Activated T-cell treated with anti-CD3 and anti-CD28 coated beads, Interleukin-2, amount 50 U/mL, for 1 hour (primary cell): Measurements from ENCODE around the gene CHL1.

ENCODE experiments used
- DNase-seq: peaks from one replicate; pipeline ENCODE4 v3.0.0-alpha.2; 2020

CHL1 gene

GRCh38 chr3:196311-197148 is at the start of gene CHL1:
TSS of gene CHL1 (plus strand) at chr3:196763. CDS start at chr3:319777, 123,014 bp downstream.
- no peak for DNase-seq

DNA sequence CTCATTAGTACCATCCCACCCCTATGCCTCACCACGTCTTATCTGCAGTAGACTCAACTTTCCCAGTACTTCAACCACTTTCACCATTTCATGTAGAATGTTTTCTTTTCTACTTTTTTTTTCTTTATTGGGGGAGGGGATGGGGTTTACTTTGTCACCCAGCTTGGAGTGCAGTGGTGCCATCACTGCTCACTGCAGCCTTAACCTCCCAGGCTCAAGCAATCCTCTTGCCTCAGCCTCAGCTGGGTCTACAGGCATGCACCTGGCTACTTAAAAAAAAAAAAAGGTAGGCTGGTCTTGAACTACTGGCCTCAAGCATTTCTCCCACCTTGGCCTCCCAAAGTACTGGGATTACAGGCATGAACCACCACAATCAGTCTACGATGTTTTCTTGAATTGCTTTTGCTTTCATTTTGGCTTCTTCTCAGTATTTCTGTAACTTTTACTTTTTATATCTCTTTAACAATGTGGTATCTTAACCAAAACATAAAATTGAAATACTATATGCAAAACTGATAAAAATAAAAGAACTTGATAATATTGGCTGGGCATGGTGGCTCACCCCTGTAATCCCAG is 44.9 kb upstream of the CHL1 start:
- no peak for DNase-seq

DNA sequence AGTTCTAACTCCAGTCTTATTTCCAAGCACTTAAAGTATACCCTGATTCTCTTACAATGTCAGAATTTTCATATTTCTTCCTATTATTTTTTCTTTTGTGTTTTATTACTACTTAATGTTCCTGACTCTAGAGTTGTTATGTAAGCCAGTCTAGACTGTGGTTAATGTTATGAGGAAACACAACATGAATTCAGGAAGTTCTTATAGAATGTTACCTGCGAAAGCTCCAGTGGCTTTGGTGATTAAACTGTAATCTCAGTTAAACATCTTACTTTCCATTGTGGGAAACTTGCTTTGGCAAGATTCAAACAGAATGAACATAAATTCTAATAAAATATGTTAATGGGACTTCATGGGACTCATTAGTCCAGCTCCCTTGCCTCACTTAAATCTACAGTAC is 36.6 kb upstream of the CHL1 start:
- DNase-seq, result no peak

- DNase-seq, result no peak
These were observed 30.5 kb upstream of the CHL1 start for GRCh38 chr3:166071-166470.

- no peak for DNase-seq
These were observed 29.8 kb upstream of the CHL1 start for GRCh38 chr3:166799-167198.

DNA sequence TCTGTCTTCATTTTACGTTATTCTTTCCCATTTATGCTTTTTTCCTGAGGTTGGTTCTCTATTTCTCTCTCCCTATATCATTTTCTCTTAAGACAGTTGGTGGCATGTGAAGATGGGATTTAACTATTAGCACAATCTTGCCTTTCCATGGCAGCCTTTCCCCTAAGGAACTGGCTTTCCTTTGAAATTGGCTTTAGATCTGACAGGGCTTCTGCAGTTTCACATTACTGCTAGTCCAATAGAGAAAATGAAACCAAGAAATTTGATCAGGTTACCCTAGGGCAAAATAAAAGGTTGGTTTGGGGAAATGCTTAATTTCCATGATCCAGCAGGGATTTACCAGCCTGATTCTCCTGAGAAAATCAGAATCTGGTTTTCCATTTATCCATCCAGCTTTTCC is 22.7 kb upstream of the CHL1 start:
- DNase-seq, result no peak

GRCh38 chr3:184976-185375 is 11.6 kb upstream of the CHL1 start:
- DNase-seq, result no peak

DNA sequence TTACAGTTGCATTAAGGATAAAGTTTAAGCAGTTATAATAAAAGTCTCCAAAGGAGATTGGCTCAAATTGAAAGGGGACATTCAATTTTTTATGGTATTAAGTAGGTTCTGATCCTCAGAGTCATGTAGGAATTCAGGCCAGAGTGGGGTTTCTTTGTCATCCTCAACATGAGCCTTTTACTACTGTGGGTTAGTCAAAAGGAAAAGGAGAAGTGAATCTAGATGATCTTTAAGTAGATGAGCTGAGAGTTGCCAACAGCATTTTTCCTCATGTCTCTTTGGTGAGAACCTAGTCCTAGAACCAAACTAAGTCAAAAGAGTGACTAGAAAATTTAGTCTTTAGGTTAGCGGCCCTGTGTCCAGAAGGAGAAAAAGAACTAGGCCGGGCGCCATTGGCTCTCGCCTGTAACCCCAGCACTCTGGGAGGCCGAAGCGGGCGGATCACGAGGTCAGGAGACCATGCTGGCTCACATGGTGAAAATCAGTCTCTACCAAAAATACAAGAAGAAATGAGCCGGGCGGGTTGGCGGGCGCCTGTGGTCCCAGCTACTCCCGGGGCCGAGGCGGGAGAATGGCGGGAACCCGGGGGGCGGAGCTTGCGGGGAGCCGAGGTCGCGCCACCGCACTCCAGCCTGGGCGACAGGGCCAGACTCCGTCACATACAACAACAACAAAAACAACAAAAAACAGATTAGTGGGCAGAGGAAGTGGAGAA is 4.2 kb upstream of the CHL1 start:
- DNase-seq, result no peak

DNA sequence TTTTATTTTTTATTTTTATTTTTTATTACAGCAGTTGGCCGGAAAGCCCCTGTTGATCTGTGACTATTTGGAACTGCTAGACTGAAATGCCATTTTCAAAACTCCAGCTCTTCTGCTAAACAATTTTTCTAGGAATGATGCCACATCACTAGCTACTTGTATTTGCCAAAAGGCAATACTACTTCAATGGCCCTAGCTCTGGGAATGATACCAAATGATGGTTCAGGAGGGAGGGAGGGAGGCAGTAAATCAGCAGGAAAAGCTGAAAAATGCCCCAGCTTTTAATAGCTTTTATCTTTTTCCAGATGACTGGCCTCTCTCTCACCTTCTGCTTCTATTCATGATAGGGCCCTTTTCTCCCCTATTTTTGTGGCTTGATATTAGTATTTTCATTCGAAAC is 2.6 kb upstream of the CHL1 start:
- DNase-seq, result no peak

DNA sequence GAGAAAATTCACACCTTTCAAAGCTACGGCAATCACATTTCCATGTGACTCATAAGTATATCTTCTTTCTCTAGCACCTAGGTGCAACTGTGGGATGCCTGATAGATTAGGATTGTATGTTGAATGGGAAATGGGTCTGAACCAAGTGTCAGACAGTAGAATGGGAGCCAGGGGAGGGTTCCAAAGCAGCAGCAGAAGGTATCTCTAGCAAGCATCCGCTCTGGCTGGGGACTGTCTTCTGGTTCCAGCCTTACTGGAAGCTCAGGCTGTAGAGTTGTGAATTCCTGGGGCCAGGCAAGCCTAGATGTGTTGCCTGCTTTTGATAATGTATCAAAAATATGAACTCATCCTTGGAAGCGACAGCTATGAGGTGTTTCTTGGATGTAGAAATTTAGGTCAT is 2.1 kb upstream of the CHL1 start:
- no peak for DNase-seq

DNA sequence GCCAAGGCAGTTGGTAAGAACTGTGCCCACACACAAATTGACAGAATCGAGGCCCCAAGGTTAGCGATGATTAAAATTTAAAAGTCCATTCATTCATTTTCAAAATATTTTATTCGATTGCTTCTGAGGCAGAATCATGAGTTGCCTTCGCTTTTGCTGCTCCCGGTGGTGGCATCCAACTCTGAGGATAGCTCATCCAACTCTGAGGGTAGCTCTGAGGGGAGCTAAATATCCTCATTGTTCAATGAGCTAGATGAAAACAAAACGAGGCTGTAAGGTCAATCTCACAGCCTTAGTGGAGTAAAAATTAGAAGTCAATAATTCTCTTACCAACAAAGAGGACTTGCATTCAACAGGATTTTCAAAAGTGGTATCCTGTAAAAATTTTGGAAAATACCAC is 897 bp upstream of the CHL1 start:
- DNase-seq, result no peak

DNA sequence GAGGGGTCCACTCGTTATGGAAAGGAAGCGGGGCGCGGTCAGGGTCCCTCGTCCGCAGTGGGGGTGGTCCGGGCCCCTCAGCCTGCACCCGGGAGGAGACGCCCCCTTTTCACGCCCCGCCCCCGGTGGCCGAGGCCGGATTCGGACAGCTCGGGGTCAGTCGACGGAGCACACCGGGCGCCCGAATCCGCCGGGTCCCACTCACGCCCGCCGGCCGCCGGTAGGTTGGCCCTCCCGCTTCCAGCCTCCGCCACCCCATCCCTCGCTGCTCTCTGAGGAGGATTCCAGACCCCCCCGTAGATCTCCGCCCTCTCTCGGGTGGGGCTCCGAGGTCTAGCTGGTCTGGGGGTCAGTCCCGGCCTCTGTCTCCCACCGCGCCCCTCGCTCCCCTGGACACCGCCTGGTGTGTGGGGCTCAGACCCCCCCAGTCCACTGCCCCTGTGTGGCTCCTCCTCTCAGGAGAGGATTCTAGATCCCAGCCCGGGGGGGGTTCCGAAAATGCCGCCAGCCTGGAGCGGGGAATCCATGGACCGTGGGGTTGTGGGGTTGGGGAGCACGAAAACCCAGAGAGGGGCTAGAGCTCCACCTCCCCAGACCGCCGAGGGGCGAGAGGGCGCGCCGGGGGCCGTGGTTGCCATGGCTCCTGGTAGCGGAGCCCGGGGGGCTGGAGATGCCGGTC is 725 bp downstream of the CHL1 start:
- DNase-seq, result no peak

- no peak for DNase-seq
These were observed 1.4 kb downstream of the CHL1 start for GRCh38 chr3:197828-198491.

DNA sequence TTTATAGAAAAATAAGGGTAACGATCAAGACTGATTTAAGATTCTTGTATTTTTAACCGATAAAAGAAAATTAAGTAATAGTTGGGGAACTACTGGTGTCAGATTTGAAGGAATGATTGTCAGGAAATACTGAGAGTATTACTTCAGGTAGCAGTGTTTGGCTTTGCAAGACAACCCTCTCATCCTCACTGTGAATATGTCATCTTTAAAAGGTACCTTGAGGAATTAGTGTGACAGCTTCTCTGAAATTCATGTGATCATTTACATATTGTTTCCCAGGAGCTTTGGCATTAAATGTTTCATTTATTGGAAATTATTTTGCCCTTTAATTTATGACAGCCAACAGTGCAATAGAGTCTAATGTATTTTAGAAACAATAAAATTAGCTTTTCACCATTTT is 3.3 kb downstream of the CHL1 start:
- no peak for DNase-seq

DNA sequence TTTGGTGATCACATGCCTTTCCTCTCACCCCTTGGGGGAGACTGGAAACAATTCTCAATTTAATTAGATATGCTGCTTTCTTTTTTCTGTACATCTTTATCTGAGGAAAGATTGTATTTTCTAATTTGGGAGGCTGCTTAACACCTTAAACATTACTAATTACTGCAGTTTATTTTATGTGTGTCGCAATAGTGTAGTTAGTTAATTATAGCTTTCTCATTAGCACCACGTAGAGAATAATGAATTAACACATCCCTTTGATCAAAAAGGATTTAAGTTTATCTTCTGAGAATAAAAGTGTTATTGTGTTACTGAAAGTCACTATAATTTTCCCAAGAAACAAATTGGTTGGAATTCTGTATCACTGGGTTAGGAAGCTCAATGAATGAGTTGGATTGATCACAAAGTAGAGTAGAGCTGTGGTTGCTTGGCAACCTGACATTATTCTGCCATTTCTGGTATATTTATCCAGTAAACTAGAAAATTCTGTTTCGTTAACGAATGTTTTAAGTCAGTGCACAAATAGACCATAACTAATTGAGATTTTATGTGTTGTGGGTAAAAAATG is 4.3 kb downstream of the CHL1 start:
- no peak for DNase-seq

GRCh38 chr3:204102-204501 is 7.5 kb downstream of the CHL1 start:
- no peak for DNase-seq

GRCh38 chr3:207973-208372 is 11.4 kb downstream of the CHL1 start:
- no peak for DNase-seq

DNA sequence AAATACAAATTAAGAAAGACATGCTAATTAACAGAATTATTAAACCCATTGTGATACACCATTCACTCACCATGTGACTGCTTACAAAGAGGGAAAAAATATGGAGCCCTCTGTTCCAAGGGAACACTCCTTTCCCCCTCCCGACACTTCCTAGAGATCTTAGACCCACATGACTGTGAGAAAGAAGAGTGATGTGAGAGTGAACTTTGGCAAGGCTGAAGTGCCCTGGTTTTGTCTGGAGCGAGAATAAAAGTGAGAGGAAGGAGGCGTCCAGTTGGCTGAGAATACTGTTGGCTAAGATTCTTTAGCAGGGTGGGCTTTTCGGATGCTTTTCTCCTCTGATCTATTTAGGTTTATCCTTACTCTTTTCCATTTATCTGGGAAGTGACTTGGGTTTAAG is 14.1 kb downstream of the CHL1 start:
- no peak for DNase-seq

GRCh38 chr3:212432-212831 is 15.9 kb downstream of the CHL1 start:
- no peak for DNase-seq

- no peak for DNase-seq
These were observed 20.7 kb downstream of the CHL1 start for GRCh38 chr3:217099-217813.

GRCh38 chr3:217948-218347 is 21.4 kb downstream of the CHL1 start:
- no peak for DNase-seq
